Neural cell (in vitro differentiated cells): ENCODE measurements around the gene TRIM46. TPM values are rescaled to one million over a fixed set of nuclear protein-coding genes. Genes with fewer than 3 reads are reported as not detected.

Source experiments
- H2AFZ ChIP-seq: fragments of 200-600, 300-800 bp; sonication (generic), shearing (Covaris generic); 2 replicates; pipeline ENCODE4 v1.6.0; 2014; ENCODE audit warnings: low read depth, mild to moderate bottlenecking, antibody characterized with exemption, low read length, moderate library complexity
- H3F3A ChIP-seq: fragments of 200-600 bp; shearing (Covaris generic); 2 replicates; pipeline ENCODE4 v1.6.1; 2016; ENCODE audit warnings: mild to moderate bottlenecking, moderate library complexity, mixed read lengths, antibody characterized with exemption, low read length; ENCODE audit not compliant: insufficient read depth, poor library complexity, severe bottlenecking
- H3K27ac ChIP-seq: fragments of 200-600, 300-800 bp; sonication (generic), shearing (Covaris generic); 2 replicates; pipeline ENCODE4 v1.5.1; 2014; ENCODE audit warnings: mild to moderate bottlenecking, low read length, moderate library complexity
- H3K27me3 ChIP-seq: fragments of 300-800, 200-600 bp; sonication (generic), shearing (Covaris generic); 2 replicates; pipeline ENCODE4 v1.6.0; 2014; ENCODE audit warnings: mild to moderate bottlenecking, low read depth, low read length, moderate library complexity; ENCODE audit not compliant: insufficient read depth
- H3K36me3 ChIP-seq: fragments of 300-800, 200-600 bp; sonication (generic), shearing (Covaris generic); 2 replicates; pipeline ENCODE4 v1.5.1; 2014; ENCODE audit warnings: mild to moderate bottlenecking, antibody characterized with exemption, low read length, moderate library complexity; ENCODE audit not compliant: insufficient read depth
- H3K4me2 ChIP-seq: fragments of 300-800, 200-600 bp; sonication (generic), shearing (Covaris generic); 2 replicates; pipeline ENCODE4 v1.6.0; 2014; ENCODE audit warnings: mild to moderate bottlenecking, low read length
- H3K4me3 ChIP-seq: fragments of 300-800, 200-600 bp; sonication (generic), shearing (Covaris generic); 2 replicates; pipeline ENCODE4 v1.5.1; 2014; ENCODE audit warnings: mild to moderate bottlenecking, low read length, moderate library complexity
- H3K79me2 ChIP-seq: fragments of 200-600 bp; shearing (Covaris generic); replicated peaks from 2 replicates; pipeline ENCODE4 v1.6.0; 2014; ENCODE audit warnings: mild to moderate bottlenecking, low read length, moderate library complexity; ENCODE audit not compliant: insufficient read depth
- H3K9ac ChIP-seq: fragments of 300-800, 200-600 bp; sonication (generic), shearing (Covaris generic); 2 replicates; pipeline ENCODE4 v1.6.1; 2016; ENCODE audit warnings: mild to moderate bottlenecking, low read length, mixed read lengths
- H3K9me2 ChIP-seq: fragments of 200-600 bp; shearing (Covaris generic); 2 replicates; pipeline ENCODE4 v1.6.1; 2016; ENCODE audit warnings: mild to moderate bottlenecking, low read length, mixed read lengths; ENCODE audit not compliant: insufficient read depth
- H3K9me3 ChIP-seq: fragments of 200-600, 300-800 bp; sonication (generic), shearing (Covaris generic); 2 replicates; pipeline ENCODE4 v1.6.1; 2016; ENCODE audit warnings: mild to moderate bottlenecking, mixed run types, low read length, moderate library complexity, mixed read lengths
- H4K20me1 ChIP-seq: fragments of 200-600 bp; shearing (Covaris generic); 2 replicates; pipeline ENCODE4 v1.6.1; 2016; ENCODE audit warnings: mild to moderate bottlenecking, mixed run types; ENCODE audit not compliant: insufficient read depth
- CTCF ChIP-seq: fragments of 450-650 bp; IDR thresholded peaks from 2 replicates; pipeline ENCODE4 v1.5.1; 2014; ENCODE audit warnings: antibody characterized with exemption, mild to moderate bottlenecking, moderate library complexity; ENCODE audit not compliant: poor library complexity, severe bottlenecking
- EP300 ChIP-seq: fragments of 450-650 bp; conservative IDR thresholded peaks from 2 replicates; pipeline ENCODE4 v1.6.1; 2014; ENCODE audit warnings: antibody characterized with exemption, mild to moderate bottlenecking, moderate library complexity; ENCODE audit not compliant: poor library complexity, severe bottlenecking
- EZH2 ChIP-seq: fragments of 200-600, 300-800 bp; shearing (Covaris generic), sonication (generic); IDR thresholded peaks from 2 replicates; pipeline ENCODE4 v1.6.1; 2014; ENCODE audit warnings: antibody characterized with exemption, low read length, borderline replicate concordance, mild to moderate bottlenecking; ENCODE audit not compliant: insufficient read depth, poor library complexity, severe bottlenecking
- MXI1 ChIP-seq: fragments of 450-650 bp; conservative IDR thresholded peaks from 2 replicates; pipeline ENCODE4 v1.6.1; 2014; ENCODE audit warnings: antibody characterized with exemption, mild to moderate bottlenecking; ENCODE audit not compliant: poor library complexity, severe bottlenecking
- POLR2AphosphoS5 ChIP-seq: IDR thresholded peaks from 2 replicates; pipeline ENCODE4 v1.6.1; 2012
- RAD21 ChIP-seq: fragments of 450-650 bp; conservative IDR thresholded peaks from 2 replicates; pipeline ENCODE4 v1.6.1; 2014; ENCODE audit warnings: antibody characterized with exemption, mild to moderate bottlenecking, moderate library complexity
- SMC3 ChIP-seq: fragments of 450-650 bp; conservative IDR thresholded peaks from 2 replicates; pipeline ENCODE4 v1.6.1; 2014; ENCODE audit warnings: antibody characterized with exemption, mild to moderate bottlenecking, moderate library complexity; ENCODE audit not compliant: poor library complexity
- TAF1 ChIP-seq: IDR thresholded peaks from 2 replicates; pipeline ENCODE4 v1.6.1; 2012; ENCODE audit warnings: low read depth
- polyA plus RNA-seq: library from polyadenylated mRNA; depleted of rRNA; stranded (reverse); fragments of >200 nt; gene quantifications from 2 replicates; pipeline ENCODE4 v1.2.3, GENCODE V29; 2014
- TF ChIP-seq, protein P1 (sequence below): IDR thresholded peaks from 2 replicates; pipeline ENCODE4 v1.6.1; 2012; ENCODE audit warnings: borderline replicate concordance

Gene TRIM46
- polyA plus RNA-seq, 1 donor from 2014 or later: 31.5 TPM

- no peaks in the 10 kb centered on the region for H4K20me1 ChIP-seq
- TF ChIP-seq RAD21 (no peak), CTCF (no peak), EZH2 (no peak), MXI1 (no peak), SMC3 (no peak), POLR2AphosphoS5 (no peak), EP300 (no peak), TAF1 (no peak)
- TF ChIP-seq, protein P1, sequence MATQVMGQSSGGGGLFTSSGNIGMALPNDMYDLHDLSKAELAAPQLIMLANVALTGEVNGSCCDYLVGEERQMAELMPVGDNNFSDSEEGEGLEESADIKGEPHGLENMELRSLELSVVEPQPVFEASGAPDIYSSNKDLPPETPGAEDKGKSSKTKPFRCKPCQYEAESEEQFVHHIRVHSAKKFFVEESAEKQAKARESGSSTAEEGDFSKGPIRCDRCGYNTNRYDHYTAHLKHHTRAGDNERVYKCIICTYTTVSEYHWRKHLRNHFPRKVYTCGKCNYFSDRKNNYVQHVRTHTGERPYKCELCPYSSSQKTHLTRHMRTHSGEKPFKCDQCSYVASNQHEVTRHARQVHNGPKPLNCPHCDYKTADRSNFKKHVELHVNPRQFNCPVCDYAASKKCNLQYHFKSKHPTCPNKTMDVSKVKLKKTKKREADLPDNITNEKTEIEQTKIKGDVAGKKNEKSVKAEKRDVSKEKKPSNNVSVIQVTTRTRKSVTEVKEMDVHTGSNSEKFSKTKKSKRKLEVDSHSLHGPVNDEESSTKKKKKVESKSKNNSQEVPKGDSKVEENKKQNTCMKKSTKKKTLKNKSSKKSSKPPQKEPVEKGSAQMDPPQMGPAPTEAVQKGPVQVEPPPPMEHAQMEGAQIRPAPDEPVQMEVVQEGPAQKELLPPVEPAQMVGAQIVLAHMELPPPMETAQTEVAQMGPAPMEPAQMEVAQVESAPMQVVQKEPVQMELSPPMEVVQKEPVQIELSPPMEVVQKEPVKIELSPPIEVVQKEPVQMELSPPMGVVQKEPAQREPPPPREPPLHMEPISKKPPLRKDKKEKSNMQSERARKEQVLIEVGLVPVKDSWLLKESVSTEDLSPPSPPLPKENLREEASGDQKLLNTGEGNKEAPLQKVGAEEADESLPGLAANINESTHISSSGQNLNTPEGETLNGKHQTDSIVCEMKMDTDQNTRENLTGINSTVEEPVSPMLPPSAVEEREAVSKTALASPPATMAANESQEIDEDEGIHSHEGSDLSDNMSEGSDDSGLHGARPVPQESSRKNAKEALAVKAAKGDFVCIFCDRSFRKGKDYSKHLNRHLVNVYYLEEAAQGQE: no peak
- no peak overlapping the region for H3K27ac ChIP-seq
- H3K79me2 ChIP-seq: no peaks in the 10 kb centered on the region
- H2AFZ ChIP-seq: no peak overlapping the region
- H3K4me2 ChIP-seq: no peak overlapping the region
- no peak overlapping the region for H3K4me3 ChIP-seq
- no peaks in the 10 kb centered on the region for H3K9me2 ChIP-seq
- H3K36me3 ChIP-seq: no peaks in the 10 kb centered on the region
- H3F3A ChIP-seq: no peaks in the 10 kb centered on the region
- H3K9me3 ChIP-seq: no peaks in the 10 kb centered on the region
- H3K27me3 ChIP-seq: no peaks in the 10 kb centered on the region
- no peak overlapping the region for H3K9ac ChIP-seq
Measured at GRCh38 chr1:155184835-155185782, 11.5 kb downstream of the TRIM46 start.

GRCh38 chr1:155185783-155186066, 12.1 kb downstream of the TRIM46 start:
- no peak overlapping the region for H3K27ac ChIP-seq
- H3K27me3 ChIP-seq: no peaks in the 10 kb centered on the region
- no peaks in the 10 kb centered on the region for H4K20me1 ChIP-seq
- no peaks in the 10 kb centered on the region for H3F3A ChIP-seq
- H3K9me2 ChIP-seq: no peaks in the 10 kb centered on the region
- H2AFZ ChIP-seq: no peak overlapping the region
- H3K4me3 ChIP-seq: no peak overlapping the region
- no peaks in the 10 kb centered on the region for H3K9me3 ChIP-seq
- H3K9ac ChIP-seq: no peak overlapping the region
- H3K4me2 ChIP-seq: no peak overlapping the region
- TF ChIP-seq EP300: no peak
- no peak for TF ChIP-seq POLR2AphosphoS5
- no peak for TF ChIP-seq SMC3
- TF ChIP-seq, protein P1: no peak
- no peak for TF ChIP-seq RAD21
- TF ChIP-seq CTCF: no peak
- TF ChIP-seq EZH2: no peak
- no peak for TF ChIP-seq TAF1
- TF ChIP-seq MXI1: no peak
- no peaks in the 10 kb centered on the region for H3K79me2 ChIP-seq
- H3K36me3 ChIP-seq: no peaks in the 10 kb centered on the region
